ENCODE measurements around the gene DHX35.
"Not testable (repeated sequence)": the region's sequence is repeated elsewhere in the genome, so short reads cannot be mapped to it uniquely, and the experiment has no call there.

Gene DHX35

GRCh38 chr20:38941726-38942389 is 20.3 kb upstream of the DHX35 start:
- no peak for DNase-seq

DNA sequence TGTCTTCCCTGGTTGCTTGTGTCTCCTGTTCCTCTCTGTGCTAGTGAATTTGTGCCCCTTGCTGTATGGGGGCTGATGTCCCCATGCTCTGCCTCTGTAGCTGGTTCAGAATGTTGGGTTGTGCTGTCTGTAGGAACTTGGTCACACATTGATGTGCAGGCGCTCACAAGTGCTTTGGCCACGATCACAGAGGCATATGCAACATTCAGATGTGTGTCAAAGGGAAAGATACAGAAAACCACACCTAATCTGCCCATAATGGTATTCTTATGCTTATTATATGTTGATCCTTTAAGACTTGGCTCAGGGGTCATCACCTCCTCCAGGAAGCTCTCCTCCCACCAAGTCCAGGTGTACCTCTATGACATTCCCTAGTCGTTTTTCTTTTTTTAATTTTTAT is 17.1 kb upstream of the DHX35 start:
- no peak for DNase-seq

- no peak for DNase-seq
Measured at GRCh38 chr20:38946836-38947235, 15.3 kb upstream of the DHX35 start.

GRCh38 chr20:38947931-38948362 is 14.2 kb upstream of the DHX35 start:
- DNase-seq = no peak

DNA sequence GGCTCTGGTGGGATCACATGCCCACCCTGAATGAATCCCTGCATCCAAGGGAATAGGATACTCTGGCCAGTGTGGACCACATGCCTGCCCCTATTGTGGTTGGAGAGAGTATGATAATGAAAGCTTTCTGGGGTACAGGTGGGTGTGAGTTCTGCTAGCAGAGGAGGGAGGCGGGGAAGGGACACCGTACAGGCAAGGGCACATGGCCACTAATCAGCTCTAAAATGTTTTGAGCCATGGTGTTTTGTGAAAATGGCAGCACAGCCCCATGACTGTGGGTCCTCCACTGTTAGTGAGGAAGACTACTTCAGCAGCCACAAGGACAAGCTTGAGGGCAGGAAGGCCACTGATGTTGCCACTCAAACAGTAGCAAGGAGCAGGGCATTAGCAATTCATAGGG is 11.9 kb upstream of the DHX35 start:
- DNase-seq = no peak

DNA sequence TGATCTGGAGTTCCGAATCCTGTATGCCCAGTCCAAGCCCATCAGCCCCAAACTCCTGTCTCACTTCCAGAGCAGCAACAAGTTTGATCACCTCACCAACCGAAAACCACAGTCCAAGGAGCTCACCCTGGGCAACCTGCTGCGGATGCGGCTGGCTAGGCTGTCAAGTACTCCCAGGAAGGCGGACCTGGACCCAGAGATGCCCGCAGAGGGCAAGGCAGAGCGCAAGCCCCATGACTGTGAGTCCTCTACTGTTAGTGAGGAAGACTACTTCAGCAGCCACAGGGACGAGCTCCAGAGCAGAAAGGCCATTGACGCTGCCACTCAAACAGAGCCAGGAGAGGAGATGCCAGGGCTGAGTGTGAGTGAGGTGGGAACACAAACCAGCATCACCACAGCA is 10.5 kb upstream of the DHX35 start:
- DNase-seq = no peak

DNA sequence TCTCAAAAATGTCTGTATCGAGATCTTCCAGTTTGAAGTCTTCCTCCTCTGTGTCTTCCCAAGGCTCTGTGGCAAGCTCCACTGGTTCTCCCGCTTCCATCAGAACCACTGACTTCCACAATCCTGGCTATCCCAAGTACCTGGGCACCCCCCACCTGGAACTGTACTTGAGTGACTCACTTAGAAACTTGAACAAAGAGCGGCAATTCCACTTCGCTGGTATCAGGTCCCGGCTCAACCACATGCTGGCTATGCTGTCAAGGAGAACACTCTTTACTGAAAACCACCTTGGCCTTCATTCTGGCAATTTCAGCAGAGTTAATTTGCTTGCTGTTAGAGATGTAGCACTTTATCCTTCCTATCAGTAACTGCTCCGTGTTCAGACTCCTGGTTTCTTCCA is 10.0 kb upstream of the DHX35 start:
- no peak for DNase-seq

- DNase-seq = no peak
Measured at GRCh38 chr20:38953630-38954340, 8.4 kb upstream of the DHX35 start.

- no peak for DNase-seq
Measured at GRCh38 chr20:38957235-38957876, 4.8 kb upstream of the DHX35 start.

DNA sequence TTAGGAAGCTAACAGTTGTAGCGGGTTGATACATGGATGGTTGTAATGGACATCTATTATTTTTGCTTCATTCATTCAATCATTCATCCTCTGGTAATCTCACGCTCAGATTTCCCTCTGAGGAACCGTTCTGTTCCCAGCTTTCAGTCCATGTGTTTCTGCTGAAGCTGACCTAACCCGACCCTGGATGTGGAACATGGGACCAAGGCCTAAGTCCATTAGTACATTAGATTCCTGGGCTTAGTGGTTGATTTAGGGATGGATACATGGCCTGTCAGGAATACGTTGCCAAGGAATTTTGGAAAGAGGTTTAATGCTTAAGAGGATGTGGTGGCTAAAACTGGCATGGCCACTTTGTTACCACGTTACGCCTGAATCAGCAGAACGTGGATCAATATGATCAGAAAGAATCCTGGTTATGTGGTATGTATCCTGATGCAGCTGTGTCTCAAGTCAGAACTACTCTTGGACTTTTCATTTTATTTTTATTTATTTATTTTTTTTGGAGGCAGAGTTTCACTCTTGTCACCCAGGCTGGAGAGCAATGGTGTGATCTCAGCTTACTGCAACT is 4.1 kb upstream of the DHX35 start:
- DNase-seq = no peak

DNA sequence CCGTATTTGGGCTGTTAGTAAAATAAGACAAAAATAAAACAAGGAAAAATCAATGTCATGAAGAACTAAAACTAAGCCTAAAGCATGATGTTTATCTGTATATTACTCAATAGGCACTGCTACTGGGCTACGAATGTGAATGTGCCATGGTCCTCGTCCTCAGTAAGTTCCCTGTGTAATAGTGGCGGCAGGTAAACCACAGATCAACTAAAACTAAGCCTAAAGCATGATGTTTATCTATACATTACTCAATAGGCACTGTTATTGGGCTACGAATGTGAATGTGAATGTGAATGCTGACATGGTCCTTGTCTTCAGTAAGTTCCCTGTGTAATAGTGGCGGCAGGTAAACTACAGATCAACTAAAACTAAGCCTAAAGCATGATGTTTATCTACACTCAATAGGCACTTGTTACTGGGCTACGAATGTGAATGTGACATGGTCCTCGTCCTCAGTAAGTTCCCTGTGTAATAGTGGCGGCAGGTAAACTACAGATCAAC is 1.9 kb upstream of the DHX35 start:
- not testable (repeated sequence) for DNase-seq

DNA sequence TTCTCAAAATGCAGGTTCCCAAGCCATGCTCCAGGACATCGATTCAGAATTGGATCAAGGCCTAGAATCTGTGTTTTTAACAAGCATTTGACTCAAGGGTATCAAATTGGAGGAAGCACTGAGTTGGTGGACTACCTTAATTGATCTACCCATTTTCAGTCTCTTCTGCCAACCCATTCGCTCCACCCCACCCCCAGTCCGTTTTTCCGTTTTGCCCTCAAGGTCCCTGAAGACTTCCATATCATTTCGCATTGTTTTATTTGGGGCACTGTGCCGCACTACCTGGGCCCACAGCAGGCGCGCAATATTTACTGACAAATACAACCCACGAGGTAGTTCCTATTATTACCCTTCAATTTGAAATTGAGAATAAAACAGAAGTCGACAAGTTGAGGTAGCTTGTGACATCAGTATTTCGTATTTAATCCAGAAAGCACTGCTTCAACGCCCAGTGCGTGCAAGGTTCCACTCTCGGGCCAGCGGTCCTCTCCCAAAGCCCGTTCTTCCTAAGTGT is 557 bp upstream of the DHX35 start:
- no peak for DNase-seq

DNA sequence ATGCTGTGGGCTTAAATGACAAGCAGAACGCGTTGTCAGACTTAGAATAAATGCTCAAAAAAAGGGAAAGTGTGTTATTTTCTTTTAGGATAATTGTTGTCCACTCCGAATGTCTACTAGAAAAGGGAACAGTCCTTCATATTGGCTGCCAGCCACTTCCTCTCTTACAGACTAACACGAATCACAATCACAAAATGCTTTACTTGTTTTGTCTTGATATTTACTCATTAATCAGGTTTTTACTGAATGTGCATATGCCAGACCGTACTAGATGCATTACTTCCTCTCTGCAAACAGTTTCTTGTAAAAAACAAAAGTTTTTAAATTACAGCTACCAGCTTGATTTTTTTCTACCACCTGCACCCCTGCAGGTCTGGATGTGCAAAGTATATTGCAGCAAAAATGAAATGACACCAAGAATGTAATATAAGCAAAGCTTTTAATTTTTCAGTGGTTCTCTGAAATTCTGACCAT is 821 bp downstream of the DHX35 start:
- no peak for DNase-seq

DNA sequence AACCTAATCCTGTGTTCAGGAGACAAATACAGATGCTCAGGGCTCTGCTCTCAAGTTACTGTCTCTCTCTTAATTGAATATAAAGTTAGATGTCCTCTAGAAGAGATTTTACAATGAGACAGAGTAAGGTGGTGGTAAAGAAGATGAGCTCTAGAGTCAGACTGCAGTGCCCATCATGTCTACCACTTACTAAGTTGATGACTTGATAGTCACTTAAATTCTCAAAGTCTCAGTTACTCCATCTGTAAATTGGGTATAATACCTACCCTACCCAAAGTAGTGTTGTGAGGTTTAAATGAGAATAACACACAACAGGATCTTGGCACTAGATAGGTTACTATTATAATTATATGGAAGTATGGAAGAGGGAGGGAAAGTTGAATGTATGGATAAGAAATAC is 1.6 kb downstream of the DHX35 start:
- DNase-seq = no peak

GRCh38 chr20:38965264-38965663 is 3.1 kb downstream of the DHX35 start:
- DNase-seq = no peak

- DNase-seq = no peak
Measured at GRCh38 chr20:38968090-38968489, 5.9 kb downstream of the DHX35 start.

DNA sequence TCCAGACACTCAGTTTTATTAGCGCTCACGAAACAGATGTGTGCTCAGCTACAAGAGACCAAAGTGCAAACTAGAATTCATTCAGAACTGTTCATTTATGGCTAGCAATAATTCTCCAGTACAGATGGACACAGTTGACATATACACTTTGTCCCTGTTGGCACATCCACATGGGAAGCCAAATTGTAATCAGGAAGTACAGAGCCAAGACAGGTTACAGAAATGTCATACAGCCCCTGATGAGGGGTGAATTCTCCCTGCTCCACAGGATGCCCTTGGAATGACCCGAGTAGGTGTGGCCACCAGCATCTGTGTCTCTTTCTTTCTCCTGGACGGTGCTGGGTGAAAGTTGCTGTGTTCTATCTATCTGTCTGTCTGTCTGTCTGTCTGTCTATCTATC is 7.6 kb downstream of the DHX35 start:
- DNase-seq = no peak

GRCh38 chr20:38970302-38970701 is 8.2 kb downstream of the DHX35 start:
- DNase-seq = no peak

GRCh38 chr20:38973107-38973506 is 11.0 kb downstream of the DHX35 start:
- no peak for DNase-seq

DNA sequence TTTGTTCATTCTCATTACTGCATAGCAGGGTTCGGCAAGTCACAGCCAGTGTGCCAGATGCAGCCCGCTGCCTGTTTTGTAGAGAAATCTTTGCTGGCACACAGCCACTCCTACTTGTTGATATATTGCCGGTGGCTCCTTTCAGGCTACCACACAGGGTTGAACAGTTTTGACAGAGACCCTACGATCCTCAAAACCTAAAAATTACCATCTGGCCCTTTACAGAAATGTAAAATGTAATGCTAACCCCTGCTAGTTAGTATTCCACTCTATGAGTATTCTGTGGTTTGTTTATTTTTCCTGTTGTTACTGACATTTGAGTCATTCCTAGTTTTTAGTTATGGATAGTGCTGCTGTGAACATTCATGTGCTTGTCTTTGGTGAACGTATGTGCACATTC is 11.5 kb downstream of the DHX35 start:
- no peak for DNase-seq

- DNase-seq = no peak
Measured at GRCh38 chr20:38975539-38976120, 13.5 kb downstream of the DHX35 start.

- DNase-seq = no peak
Measured at GRCh38 chr20:38979434-38979833, 17.3 kb downstream of the DHX35 start.

DNA sequence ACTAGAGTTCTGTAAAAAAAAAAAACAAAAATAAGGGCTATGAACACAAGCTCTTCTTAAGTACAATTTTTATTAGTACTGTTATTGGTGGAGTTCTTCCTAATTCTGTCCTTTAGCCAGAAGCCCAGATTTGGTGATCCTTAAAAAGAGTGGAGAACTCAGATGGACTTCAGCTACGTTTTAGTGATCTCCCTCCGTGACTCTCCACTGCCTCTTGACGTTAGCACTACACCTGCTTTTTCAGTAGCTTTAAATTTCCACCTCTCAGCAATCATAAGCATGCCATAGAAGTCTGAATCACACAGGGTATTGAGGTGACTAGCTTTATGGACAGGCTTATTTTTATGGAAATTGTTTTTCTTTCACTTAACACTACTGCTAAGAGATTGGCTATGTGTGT is 17.7 kb downstream of the DHX35 start:
- DNase-seq = no peak

Measured in CD4-positive, alpha-beta T cell treated with Interleukin-1 beta for 1 hour (primary cell).